IPS-18c (cell line): ENCODE data around the gene UBE2K.
"Not testable (repeated sequence)": the region's sequence is repeated elsewhere in the genome, so short reads cannot be mapped to it uniquely, and the experiment has no call there.

Experiments
- H3K4me3 ChIP-seq: 2 replicates; pipeline ENCODE4 v1.7.0; 2013; ENCODE audit warnings: low read depth, mild to moderate bottlenecking, low read length, moderate library complexity; ENCODE audit not compliant: insufficient read depth
- H3K9me3 ChIP-seq: one replicate; pipeline ENCODE4 v1.6.1; 2013; ENCODE audit warnings: mild to moderate bottlenecking, low read length, moderate library complexity; ENCODE audit not compliant: control insufficient read depth, insufficient read depth

UBE2K gene

GRCh38 chr4:39715788-39716187 lies 17.9 kb downstream of the UBE2K start:
- no peaks in the 10 kb centered on the region for H3K9me3 ChIP-seq
- no peak overlapping the region for H3K4me3 ChIP-seq

DNA sequence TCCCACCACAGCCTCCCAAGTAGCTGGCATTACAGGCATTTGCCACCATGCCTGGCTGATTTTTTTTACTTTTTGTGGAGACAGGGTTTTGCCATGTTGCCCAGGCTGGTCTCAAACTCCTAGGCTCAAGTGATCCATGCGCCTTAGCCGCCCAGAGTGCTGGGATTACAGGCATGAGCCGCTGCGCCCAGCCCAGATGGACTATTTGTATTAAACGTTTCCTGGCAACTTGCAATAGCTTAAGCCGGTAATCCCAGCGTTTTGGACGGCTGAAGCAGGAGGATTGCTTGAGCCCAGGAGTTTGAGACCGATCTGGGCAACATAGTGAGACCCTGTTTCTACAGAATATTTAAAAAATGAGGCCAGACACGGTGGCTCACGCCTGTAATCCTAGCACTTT lies 18.4 kb downstream of the UBE2K start:
- Histone ChIP-seq H3K4me3 (no peak overlapping the region), H3K9me3 (no peaks in the 10 kb centered on the region)

DNA sequence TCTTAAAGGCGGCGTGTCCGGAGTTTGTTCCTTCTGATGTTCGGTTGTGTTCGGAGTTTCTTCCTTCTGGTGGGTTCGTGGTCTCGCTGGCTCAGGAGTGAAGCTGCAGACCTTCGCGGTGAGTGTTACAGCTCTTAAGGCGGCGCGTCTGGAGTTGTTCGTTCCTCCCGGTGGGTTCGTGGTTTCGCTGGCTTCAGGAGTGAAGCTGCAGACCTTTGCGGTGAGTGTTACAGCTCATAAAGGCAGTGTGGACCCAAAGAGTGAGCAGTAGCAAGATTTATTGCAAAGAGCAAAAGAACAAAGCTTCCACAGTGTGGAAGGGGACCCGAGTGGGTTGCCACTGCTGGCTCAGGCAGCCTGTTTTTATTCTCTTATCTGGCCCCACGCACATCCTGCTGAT lies 19.8 kb downstream of the UBE2K start:
- H3K4me3 ChIP-seq, H3K9me3 ChIP-seq: not testable (repeated sequence)

DNA sequence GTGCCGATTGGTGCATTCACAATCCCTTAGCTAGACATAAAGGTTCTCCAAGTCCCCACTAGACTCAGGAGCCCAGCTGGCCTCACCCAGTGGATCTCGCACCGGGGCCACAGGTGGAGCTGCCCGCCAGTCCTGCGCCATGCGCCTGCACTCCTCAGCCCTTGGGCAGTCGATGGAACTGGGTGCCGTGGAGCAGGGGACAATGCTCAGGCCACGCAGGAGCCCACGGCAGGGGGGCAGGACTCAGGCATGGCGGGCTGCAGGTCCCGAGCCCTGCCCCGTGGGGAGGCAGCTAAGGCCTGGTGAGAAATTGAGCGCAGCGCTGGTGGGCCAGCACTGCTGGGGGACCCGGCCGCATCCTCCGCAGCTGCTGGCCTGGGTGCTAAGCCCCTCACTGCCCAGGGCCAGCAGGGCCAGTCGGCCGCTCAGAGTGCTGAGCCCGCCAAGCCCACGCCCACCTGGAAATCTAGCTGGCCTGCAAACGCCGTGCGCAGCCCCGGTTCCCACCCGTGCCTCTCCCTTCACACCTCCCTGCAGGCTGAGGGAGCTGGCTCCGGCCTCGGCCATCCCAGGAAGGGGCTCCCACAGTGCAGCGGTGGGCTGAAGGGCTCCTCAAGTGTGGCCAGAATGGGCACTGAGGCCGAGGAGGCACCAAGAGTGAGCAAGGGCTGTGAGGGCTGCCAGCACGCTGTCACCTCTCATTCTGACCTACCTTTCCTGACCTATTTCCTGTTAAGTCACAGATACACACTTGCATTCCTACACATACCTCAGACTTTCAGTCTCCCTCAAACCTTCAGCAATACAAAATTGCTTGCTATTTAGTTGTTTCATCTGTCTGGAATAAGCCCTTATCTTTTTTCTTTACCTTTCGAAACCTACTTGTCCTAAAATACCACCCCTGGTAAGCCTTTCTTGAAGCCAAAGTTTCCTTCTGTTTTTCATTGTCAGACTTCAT lies 20.7 kb downstream of the UBE2K start:
- Histone ChIP-seq H3K9me3 (no peaks in the 10 kb centered on the region), H3K4me3 (no peak overlapping the region)

DNA sequence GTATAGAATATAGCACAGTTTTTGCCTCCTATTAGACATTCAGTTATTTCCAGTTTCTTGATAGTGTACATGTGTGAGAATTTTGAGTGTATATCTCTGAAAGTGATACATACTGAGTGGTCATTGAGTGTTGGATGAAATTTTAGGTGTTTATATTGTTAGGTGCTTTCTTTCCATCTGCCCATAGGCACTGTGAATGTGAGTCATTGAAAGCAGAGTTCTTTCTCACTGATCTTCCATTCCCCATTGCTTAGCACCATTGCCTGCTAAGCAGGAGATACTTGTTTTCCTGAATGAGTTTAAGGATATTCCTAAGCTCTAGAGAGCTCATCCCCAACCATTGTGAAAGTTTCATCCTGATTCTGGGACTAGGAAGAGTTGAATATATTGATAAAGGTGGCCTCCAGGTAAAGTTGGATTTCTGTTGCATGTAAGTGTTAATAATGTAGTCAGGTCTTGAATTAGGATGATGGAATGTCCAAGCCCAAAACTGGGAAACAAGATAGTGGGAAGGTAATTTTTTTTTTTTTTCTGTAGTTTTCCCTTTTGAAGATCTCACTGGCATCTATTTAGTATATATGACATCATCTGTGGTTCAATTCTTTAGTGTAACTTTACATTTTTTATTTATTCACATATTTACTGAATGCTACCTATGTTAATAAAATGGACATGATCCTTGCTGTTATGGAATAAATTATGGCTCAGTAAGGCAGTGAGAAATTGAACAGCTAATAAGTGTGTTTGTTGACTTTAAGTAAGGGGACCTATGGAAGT lies 22.1 kb downstream of the UBE2K start:
- no peaks in the 10 kb centered on the region for H3K9me3 ChIP-seq
- no peak overlapping the region for H3K4me3 ChIP-seq

DNA sequence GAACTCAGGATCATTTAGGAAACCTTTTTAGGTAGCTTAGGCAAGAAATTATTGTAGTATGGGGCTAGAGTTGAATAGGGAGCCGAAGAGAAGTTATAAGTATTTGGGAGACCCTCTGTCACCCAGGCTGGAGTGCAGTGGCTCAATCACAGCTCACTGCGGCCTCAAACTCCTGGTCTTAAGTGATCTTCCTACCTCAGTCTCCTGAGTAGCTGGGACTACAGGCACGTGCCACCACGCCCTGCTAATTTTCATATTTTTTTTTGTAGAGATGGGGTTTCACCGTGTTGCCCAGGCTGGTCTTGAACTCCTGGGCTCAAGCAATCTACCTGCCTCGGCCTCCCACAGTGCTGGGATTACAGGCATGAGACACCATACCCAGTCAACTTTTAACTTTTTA lies 23.3 kb downstream of the UBE2K start:
- not testable (repeated sequence) for H3K9me3 ChIP-seq, H3K4me3 ChIP-seq

DNA sequence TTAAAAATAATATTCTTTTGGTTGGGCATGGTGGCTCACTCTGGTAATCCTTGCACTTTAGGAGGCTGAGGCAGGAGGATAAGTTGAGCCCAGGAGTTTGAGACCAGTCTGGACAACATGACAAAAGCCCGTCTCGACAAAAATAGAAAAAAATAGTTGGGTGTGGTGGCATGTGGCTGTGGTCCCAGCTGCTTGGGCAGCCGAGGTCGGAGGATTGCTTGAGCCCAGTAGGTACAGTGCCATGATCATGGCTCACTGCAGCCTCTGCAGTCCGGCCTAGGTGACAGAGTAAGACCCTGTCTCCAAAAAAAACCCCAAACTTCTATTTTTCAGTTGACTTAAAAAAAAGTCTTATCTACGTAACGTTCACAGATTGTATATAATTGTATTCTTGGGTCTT lies 23.9 kb downstream of the UBE2K start:
- H3K4me3 ChIP-seq = no peak overlapping the region
- no peaks in the 10 kb centered on the region for H3K9me3 ChIP-seq

DNA sequence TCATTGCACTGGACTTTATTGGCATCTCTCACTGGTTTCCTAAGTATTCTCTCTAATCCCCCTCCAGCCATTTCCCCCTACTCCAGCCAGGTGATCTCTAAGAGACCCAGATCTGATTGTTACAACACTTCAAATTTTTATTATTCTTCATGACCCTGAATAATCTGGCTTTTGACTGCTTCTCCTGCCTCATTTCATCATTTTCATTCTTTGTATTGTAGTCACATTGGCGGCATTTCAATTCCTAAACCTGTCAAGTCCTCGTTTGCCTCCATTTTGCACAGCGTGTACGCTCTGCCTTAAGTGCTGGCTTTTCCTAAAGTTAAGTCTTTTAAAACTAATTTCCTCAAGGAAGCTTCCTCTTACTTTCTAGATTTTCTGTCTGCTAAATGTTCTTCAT lies 31.6 kb downstream of the UBE2K start:
- H3K4me3 ChIP-seq = no peak overlapping the region
- no peaks in the 10 kb centered on the region for H3K9me3 ChIP-seq

- Histone ChIP-seq H3K4me3 (no peak overlapping the region), H3K9me3 (no peaks in the 10 kb centered on the region)
These were observed 32.1 kb downstream of the UBE2K start for GRCh38 chr4:39730072-39730471.

GRCh38 chr4:39731908-39732307 lies 34.0 kb downstream of the UBE2K start:
- H3K9me3 ChIP-seq = no peaks in the 10 kb centered on the region
- no peak overlapping the region for H3K4me3 ChIP-seq

DNA sequence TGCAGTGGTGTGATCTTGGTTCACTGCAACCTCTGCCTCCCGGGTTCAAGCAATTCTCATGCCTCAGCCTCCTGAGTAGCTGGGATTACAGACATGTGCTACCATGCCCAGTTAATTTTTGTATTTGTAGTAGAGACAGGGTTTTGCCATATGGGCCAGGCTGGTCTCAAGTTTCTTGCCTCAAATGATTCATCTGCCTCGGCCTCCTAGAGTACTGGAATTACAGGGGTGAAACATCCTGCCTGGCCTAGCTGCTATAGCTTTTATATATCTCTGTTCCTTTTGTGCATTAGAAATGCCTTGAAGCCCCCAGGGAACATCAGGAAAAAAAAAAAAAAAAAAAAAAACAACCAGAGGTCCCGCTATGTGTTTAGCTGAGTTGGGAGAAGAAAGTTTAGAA lies 34.8 kb downstream of the UBE2K start:
- no peaks in the 10 kb centered on the region for H3K9me3 ChIP-seq

GRCh38 chr4:39739591-39739990 lies 41.7 kb downstream of the UBE2K start:
- not testable (repeated sequence) for H3K9me3 ChIP-seq, H3K4me3 ChIP-seq

More for the DNA sequence above, 34.8 kb downstream of the UBE2K start:
- H3K4me3 ChIP-seq = no peak overlapping the region

DNA sequence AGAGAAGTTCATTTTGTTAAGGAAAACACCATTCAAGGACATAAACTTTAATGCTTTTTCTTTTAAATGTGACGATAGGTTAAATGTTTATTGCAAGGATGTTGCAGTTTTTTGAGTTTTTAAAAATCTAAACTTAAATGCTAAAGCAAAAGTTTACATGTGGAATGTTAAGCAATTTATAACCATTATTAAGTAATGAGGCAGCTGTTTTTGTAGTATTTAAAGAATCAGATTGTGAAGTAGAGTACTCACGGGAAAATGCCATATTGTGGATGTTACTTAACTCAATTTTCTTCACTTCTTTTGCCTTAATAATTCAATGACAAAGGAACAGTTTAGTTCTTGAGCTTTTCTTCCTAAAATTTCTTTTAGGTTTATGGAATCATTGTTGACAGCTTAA lies 43.5 kb downstream of the UBE2K start:
- H3K4me3 ChIP-seq = no peak overlapping the region
- no peaks in the 10 kb centered on the region for H3K9me3 ChIP-seq

- no peaks in the 10 kb centered on the region for H3K9me3 ChIP-seq
- H3K4me3 ChIP-seq = no peak overlapping the region
These were observed 48.0 kb downstream of the UBE2K start for GRCh38 chr4:39745920-39746319.

DNA sequence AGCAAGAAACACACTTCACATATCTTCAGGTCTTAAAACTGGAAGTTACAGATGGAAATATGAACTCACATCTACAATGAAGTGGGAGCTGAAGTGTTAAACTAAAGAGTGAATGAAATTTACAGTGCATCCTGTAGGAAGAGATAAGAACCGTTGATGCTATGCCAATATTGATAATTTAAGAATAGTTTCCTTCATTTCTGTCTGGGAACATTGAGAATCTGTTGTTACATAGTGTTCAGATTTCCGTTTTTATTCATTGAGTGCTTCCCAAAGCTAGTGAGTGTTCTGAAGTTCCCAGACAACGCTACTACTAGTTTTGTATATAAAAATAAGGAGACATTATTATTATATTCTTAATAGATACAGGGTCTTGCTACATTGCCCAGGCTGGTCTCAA lies 52.3 kb downstream of the UBE2K start:
- H3K4me3 ChIP-seq = no peak overlapping the region
- H3K9me3 ChIP-seq = no peaks in the 10 kb centered on the region

- Histone ChIP-seq H3K9me3 (no peaks in the 10 kb centered on the region), H3K4me3 (no peak overlapping the region)
These were observed 56.4 kb downstream of the UBE2K start for GRCh38 chr4:39754309-39754708.

DNA sequence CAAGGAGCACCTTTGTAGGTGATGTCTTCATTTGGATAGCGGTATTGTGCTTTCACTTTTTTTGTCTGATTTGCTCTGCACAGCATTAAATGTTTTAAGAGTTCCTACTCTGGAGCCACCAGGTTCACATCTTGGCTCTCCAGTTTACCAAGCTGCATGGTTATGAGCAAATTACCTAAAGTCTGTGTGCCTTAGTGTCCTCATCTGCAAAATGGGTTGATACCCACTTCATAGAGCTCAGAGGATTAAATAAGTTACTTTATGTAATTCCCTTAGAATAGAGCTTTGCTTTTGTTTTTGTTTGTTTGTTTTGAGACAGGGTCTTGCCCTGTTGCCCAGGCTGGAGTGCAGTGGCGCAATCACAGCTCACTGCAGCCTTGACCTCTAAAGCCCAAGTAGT lies 58.2 kb downstream of the UBE2K start:
- Histone ChIP-seq H3K4me3 (no peak overlapping the region), H3K9me3 (no peaks in the 10 kb centered on the region)

DNA sequence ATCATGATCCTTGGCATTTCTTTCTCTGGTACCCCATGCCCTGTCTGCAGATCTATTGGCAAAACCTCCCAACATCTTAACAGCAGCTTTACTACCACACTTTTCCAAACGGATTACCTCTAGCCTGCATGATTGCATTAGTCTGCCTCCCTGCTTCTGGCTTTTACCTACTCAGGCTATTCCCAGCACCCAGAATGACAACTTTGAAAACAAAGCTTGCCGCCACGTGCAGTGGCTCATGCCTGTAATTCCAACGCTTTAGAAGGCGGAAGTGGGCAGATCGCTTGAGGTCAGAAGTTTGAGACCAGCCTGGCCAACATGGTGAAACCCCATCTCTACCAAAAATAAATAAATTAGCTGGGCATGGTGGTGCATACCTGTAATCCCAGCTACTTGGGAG lies 60.2 kb downstream of the UBE2K start:
- no peak overlapping the region for H3K4me3 ChIP-seq
- no peaks in the 10 kb centered on the region for H3K9me3 ChIP-seq
